HUES64 (cell line): ENCODE measurements around the gene ANKRD29.
"Not testable (repeated sequence)": the region's sequence is repeated elsewhere in the genome, so short reads cannot be mapped to it uniquely, and the experiment has no call there.

Experiments
- H3K27ac ChIP-seq: 2 replicates; pipeline ENCODE4 v1.7.0; 2013; ENCODE audit warnings: low read depth, low read length, inconsistent platforms
- H3K27me3 ChIP-seq: 2 replicates; pipeline ENCODE4 v1.6.1; 2013; ENCODE audit warnings: mild to moderate bottlenecking, low read length; ENCODE audit not compliant: insufficient read depth
- H3K36me3 ChIP-seq: 2 replicates; pipeline ENCODE4 v1.6.1; 2013; ENCODE audit warnings: mild to moderate bottlenecking, low read length; ENCODE audit not compliant: insufficient read depth
- H3K4me1 ChIP-seq: 2 replicates; pipeline ENCODE4 v1.6.1; 2013; ENCODE audit warnings: mild to moderate bottlenecking, low read length, moderate library complexity; ENCODE audit not compliant: insufficient read depth
- H3K4me3 ChIP-seq: 2 replicates; pipeline ENCODE4 v1.5.1; 2013; ENCODE audit warnings: mild to moderate bottlenecking, low read length, moderate library complexity
- H3K9ac ChIP-seq: 2 replicates; pipeline ENCODE4 v1.6.1; 2013; ENCODE audit warnings: mild to moderate bottlenecking, low read depth, low read length
- H3K9me3 ChIP-seq: 2 replicates; pipeline ENCODE4 v1.6.1; 2013; ENCODE audit warnings: low read depth, low read length; ENCODE audit not compliant: insufficient read depth
- WGBS: fragments of 150-250, 120-280 bp; methylation state at CpG from one replicate; pipeline ENCODE4 v1.1.7; 2013; ENCODE audit warnings: missing lambda C conversion rate; 5-methylcytosine and 5-hydroxymethylcytosine counted together

The ANKRD29 gene

GRCh38 chr18:23568281-23569138, 94.2 kb downstream of the ANKRD29 start:
- peaks cover under 1% of the 10 kb centered on the region for H3K4me1 ChIP-seq
- H3K27ac ChIP-seq: no peak overlapping the region
- no peak overlapping the region for H3K4me3 ChIP-seq
- no peaks in the 10 kb centered on the region for H3K27me3 ChIP-seq
- WGBS: 95% methylated on average over 7 of the region's 7 CpGs
- no peaks in the 10 kb centered on the region for H3K9me3 ChIP-seq
- peaks cover 97% of the 10 kb centered on the region for H3K36me3 ChIP-seq
- H3K9ac ChIP-seq: no peak overlapping the region

- Histone ChIP-seq H3K4me3 (no peak overlapping the region), H3K27ac (no peak overlapping the region), H3K4me1 (no peaks in the 10 kb centered on the region), H3K36me3 (peaks cover 96% of the 10 kb centered on the region), H3K27me3 (no peaks in the 10 kb centered on the region), H3K9me3 (no peaks in the 10 kb centered on the region), H3K9ac (no peak overlapping the region)
- WGBS: 100% methylated on average over 2 of the region's 3 CpGs
Observed at GRCh38 chr18:23567671-23568070, 95.0 kb downstream of the ANKRD29 start.

- no peak overlapping the region for H3K27ac ChIP-seq
- 89% methylated on average over 3 of the region's 3 CpGs for WGBS
- H3K36me3 ChIP-seq: peaks cover 91% of the 10 kb centered on the region
Observed at GRCh38 chr18:23565916-23566547, 96.7 kb downstream of the ANKRD29 start.

GRCh38 chr18:23563377-23564043, 99.2 kb downstream of the ANKRD29 start:
- H3K36me3 ChIP-seq: peaks cover 87% of the 10 kb centered on the region
- no peak overlapping the region for H3K27ac ChIP-seq
- no peak overlapping the region for H3K9ac ChIP-seq
- no peaks in the 10 kb centered on the region for H3K4me1 ChIP-seq
- H3K4me3 ChIP-seq: no peak overlapping the region
- WGBS: 96% methylated on average over 2 of the region's 2 CpGs
- H3K9me3 ChIP-seq: no peaks in the 10 kb centered on the region
- H3K27me3 ChIP-seq: no peaks in the 10 kb centered on the region

More at GRCh38 chr18:23565916-23566547, 96.7 kb downstream of the ANKRD29 start:
- Histone ChIP-seq H3K9me3 (no peaks in the 10 kb centered on the region), H3K9ac (no peak overlapping the region), H3K4me3 (no peak overlapping the region), H3K27me3 (no peaks in the 10 kb centered on the region), H3K4me1 (no peaks in the 10 kb centered on the region)

GRCh38 chr18:23560186-23560585, 102.5 kb downstream of the ANKRD29 start:
- Histone ChIP-seq H3K4me3 (no peak overlapping the region), H3K9me3 (no peaks in the 10 kb centered on the region), H3K4me1 (no peaks in the 10 kb centered on the region), H3K27ac (no peak overlapping the region), H3K36me3 (peaks cover 87% of the 10 kb centered on the region), H3K9ac (no peak overlapping the region), H3K27me3 (no peaks in the 10 kb centered on the region)
- 95% methylated on average over 4 of the region's 4 CpGs for WGBS

GRCh38 chr18:23557511-23557910, 105.2 kb downstream of the ANKRD29 start:
- not testable (repeated sequence) for H3K9ac ChIP-seq, H3K27me3 ChIP-seq, H3K4me3 ChIP-seq, H3K4me1 ChIP-seq, H3K27ac ChIP-seq, H3K9me3 ChIP-seq
- 94% methylated on average over 8 of the region's 8 CpGs for whole genome bisulfite sequencing
- peaks cover 90% of the 10 kb centered on the region for H3K36me3 ChIP-seq

GRCh38 chr18:23556145-23556780, 106.4 kb downstream of the ANKRD29 start:
- 92% methylated on average over 19 of the region's 19 CpGs for WGBS
- Histone ChIP-seq H3K27ac (no peak overlapping the region), H3K9ac (no peak overlapping the region), H3K27me3 (no peaks in the 10 kb centered on the region), H3K4me1 (no peaks in the 10 kb centered on the region), H3K9me3 (no peaks in the 10 kb centered on the region), H3K36me3 (peaks cover 94% of the 10 kb centered on the region), H3K4me3 (no peak overlapping the region)

- Histone ChIP-seq H3K27me3 (no peaks in the 10 kb centered on the region), H3K9me3 (no peaks in the 10 kb centered on the region), H3K27ac (no peak overlapping the region), H3K4me3 (no peak overlapping the region), H3K4me1 (no peaks in the 10 kb centered on the region), H3K36me3 (peaks cover 87% of the 10 kb centered on the region), H3K9ac (no peak overlapping the region)
- 96% methylated on average over 6 of the region's 6 CpGs for WGBS
Observed at GRCh38 chr18:23553887-23554286, 108.8 kb downstream of the ANKRD29 start.

- H3K36me3 ChIP-seq: peaks cover 89% of the 10 kb centered on the region
Observed at GRCh38 chr18:23552505-23552904, 110.2 kb downstream of the ANKRD29 start.

GRCh38 chr18:23551978-23552377, 110.7 kb downstream of the ANKRD29 start:
- Histone ChIP-seq H3K4me3 (no peak overlapping the region), H3K9ac (no peak overlapping the region)
- WGBS: 31% methylated on average over 3 of the region's 3 CpGs

More at GRCh38 chr18:23552505-23552904, 110.2 kb downstream of the ANKRD29 start:
- WGBS: 87% methylated on average over 11 of the region's 11 CpGs
- Histone ChIP-seq H3K27ac (no peak overlapping the region), H3K9me3 (no peaks in the 10 kb centered on the region), H3K4me3 (no peak overlapping the region), H3K27me3 (no peaks in the 10 kb centered on the region), H3K4me1 (no peaks in the 10 kb centered on the region), H3K9ac (no peak overlapping the region)

GRCh38 chr18:23550898-23551297, 111.8 kb downstream of the ANKRD29 start:
- Histone ChIP-seq H3K36me3 (peaks cover 89% of the 10 kb centered on the region), H3K4me1 (no peaks in the 10 kb centered on the region), H3K27ac (no peak overlapping the region), H3K9ac (no peak overlapping the region), H3K27me3 (no peaks in the 10 kb centered on the region), H3K4me3 (no peak overlapping the region), H3K9me3 (no peaks in the 10 kb centered on the region)

More at GRCh38 chr18:23551978-23552377, 110.7 kb downstream of the ANKRD29 start:
- peaks cover 90% of the 10 kb centered on the region for H3K36me3 ChIP-seq
- no peaks in the 10 kb centered on the region for H3K27me3 ChIP-seq
- no peaks in the 10 kb centered on the region for H3K4me1 ChIP-seq
- no peak overlapping the region for H3K27ac ChIP-seq
- no peaks in the 10 kb centered on the region for H3K9me3 ChIP-seq
